Epidermal melanocyte (primary cell): ENCODE results near the gene TCF15.
"Not testable (repeated sequence)": the region's sequence is repeated elsewhere in the genome, so short reads cannot be mapped to it uniquely, and the experiment has no call there.

Experiments used
- DNase-seq: peaks from one replicate; pipeline ENCODE4 v3.0.0; 2011; ENCODE audit warnings: low spot score; ENCODE audit not compliant: insufficient read length

The TCF15 gene

GRCh38 chr20:642398-643174 lies 32.5 kb upstream of the TCF15 start:
- DNase-seq: peak; percentile 61

- not testable (repeated sequence) for DNase-seq
Measured at GRCh38 chr20:642013-642397, 31.9 kb upstream of the TCF15 start.

DNA sequence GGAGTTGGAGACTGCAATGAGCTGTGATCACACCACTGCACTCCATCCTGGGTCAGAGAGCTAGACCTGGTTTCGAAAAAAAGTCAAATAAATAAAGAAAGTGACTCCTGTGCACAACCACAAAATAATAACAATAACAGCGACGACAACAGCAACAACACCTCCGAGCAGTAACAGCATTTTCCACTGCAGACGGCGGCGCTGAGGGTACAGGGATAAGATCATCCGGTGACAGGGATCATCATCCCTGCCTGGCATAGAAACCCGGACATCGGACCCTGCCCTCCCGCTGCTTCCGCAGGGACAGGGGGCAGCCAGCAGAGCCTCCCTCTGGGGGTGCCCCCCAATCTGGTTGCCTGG lies 31.4 kb upstream of the TCF15 start:
- DNase-seq: no peak

- DNase-seq: no peak
Measured at GRCh38 chr20:640674-641515, 30.8 kb upstream of the TCF15 start.

GRCh38 chr20:638579-638978 lies 28.5 kb upstream of the TCF15 start:
- DNase-seq: no peak

- DNase-seq: no peak
Measured at GRCh38 chr20:637559-637958, 27.4 kb upstream of the TCF15 start.

DNA sequence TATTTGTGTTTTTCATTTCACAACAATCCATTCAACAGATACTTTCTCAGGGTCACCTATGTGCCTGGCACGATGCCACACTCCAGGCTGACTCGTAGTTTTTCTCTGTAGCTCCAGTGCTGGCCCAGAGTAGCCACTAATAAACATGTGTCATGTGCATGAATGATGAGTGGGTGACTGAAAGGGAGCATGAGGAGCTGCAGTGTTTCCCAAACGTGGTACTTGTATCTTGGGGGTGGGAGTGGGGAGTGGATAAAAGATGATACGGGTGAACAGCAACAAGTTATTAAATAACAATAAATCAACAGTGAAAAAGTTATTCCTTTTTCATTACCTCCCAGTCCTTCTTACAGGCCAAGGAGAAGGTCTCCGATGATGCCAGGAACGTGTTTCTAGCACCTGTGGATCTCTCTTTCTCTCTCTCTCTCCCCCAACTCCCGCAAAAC lies 25.8 kb upstream of the TCF15 start:
- no peak for DNase-seq

- DNase-seq: no peak
Measured at GRCh38 chr20:635028-635892, 25.2 kb upstream of the TCF15 start.

GRCh38 chr20:634148-634925 lies 24.2 kb upstream of the TCF15 start:
- no peak for DNase-seq

GRCh38 chr20:631101-631500 lies 21.0 kb upstream of the TCF15 start:
- DNase-seq: no peak

DNA sequence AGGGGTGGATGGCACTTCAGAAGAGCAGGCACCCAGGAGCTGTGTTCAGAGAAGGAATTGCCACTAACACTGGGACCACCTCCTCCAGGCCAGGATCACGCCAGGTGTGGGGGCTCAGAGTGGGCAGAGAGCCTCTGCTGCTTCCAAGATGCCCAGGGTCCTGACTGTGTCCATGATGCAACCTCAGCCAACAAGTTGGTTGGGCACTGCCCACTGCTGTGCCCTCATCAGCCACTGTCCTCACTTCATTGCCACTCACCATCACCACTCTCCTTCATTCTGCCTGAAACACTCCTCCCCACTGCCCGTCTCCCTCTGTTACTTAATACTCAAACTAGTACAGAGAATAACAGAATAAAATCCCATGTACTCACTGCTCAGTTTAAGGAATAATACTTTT lies 16.5 kb upstream of the TCF15 start:
- no peak for DNase-seq

DNA sequence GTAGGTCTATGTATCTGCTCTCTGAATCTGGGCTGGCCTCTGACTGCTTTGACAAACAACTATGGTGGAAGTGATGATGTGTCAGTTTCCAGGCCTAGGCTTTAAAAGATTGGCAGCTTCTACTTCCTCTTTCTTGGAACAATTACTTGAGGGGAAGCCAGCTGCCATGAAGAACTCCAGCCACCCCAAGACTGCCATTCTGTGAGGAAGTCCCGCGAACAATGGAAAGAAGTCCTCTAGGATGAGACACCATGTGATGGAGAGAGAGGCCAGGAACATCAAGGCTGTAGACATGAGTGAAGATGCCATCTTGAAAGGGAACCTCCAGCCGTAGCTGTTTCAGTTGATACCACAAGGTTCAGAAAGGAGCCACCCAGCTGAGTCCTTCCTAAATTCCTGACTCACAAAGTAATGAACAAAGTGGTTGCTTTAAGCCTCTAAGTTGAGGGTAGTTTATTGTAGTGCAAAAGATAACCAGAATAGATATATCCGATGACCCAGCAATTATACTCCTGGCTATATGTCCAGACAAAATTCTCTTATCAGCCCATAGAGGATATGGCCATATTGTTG lies 15.3 kb upstream of the TCF15 start:
- no peak for DNase-seq

DNA sequence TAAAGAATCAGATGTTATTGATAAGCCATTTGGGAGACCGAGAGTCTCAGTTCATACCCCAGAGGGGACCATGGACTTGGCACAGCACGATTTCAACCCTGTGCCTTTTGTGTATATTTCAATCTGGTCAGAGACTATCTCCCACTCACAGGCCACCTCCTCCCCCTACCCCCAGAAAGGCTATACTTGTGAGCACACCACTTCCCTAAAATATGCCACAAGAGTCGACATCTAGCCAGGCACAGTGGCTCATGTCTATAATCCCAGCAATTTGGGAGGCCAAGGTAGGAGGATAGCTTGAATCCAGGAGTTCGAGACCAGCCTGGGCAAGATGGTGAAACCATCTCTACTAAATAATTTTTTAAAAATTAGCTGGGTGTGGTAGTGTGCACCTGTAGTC lies 13.6 kb upstream of the TCF15 start:
- DNase-seq: no peak

DNA sequence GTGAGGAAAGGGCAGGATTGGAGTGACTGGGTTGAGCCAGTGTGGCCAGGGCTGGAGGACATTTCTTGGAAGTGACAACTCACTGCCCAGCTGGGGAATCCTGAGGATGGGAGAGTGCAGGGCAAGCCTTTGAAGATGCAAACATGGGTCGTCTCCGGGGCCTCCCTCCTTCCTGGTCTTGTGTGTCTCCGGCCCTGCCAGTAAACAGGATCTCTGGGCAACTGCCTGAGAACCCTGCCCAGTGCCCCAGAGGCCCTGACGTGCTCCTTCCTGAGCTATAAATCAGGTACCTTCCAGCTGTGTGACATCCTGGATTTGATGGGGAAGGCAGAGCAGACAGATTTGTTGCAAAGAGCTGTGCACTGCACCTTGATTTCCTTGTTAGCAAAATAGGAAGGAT lies 12.9 kb upstream of the TCF15 start:
- DNase-seq: no peak

- no peak for DNase-seq
Measured at GRCh38 chr20:622161-622560, 12.1 kb upstream of the TCF15 start.

- DNase-seq: no peak
Measured at GRCh38 chr20:621125-621756, 11.1 kb upstream of the TCF15 start.

DNA sequence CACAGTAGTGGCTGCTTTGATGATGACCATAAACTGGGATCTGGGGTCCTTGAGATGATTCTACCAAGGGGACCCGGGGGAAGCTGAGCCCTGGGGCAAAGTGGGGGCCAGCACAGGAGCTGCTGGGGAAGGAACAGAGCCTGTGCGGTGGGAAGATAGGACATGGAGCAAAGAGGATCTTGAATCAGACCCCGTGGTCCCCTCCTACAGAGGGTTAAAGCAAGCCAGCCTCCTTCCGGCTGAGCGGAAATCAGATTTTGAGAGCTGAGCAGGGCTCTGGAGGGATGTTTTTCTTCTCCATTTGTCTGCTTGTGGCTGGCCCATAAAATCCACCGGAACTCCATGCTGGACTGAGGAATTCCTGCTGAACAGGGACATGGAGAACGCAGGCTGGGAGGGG lies 10.1 kb upstream of the TCF15 start:
- DNase-seq: no peak

GRCh38 chr20:618980-619379 lies 8.9 kb upstream of the TCF15 start:
- no peak for DNase-seq

- DNase-seq: no peak
Measured at GRCh38 chr20:617934-618690, 8.0 kb upstream of the TCF15 start.

- DNase-seq: no peak
Measured at GRCh38 chr20:615514-615913, 5.4 kb upstream of the TCF15 start.
